Testis (tissue), 3 donors: ENCODE data around the gene TPPP. TPM values are rescaled to one million over a fixed set of nuclear protein-coding genes. Genes with fewer than 3 reads are reported as not detected.

ENCODE experiments used
- DNase-seq: peaks from one replicate; pipeline ENCODE4 v3.0.0-alpha.2; 2019
- H3K27ac ChIP-seq, 2 donors: fragments of 200-600 bp; sonication (generic); one replicate each; pipeline ENCODE4 v1.5.1; 2019
- H3K27me3 ChIP-seq: fragments of 200-600 bp; sonication (generic); one replicate; pipeline ENCODE4 v1.5.1; 2019
- H3K36me3 ChIP-seq: fragments of 200-600 bp; sonication (generic); one replicate; pipeline ENCODE4 v1.5.1; 2017; ENCODE audit warnings: low read depth; ENCODE audit errors: missing control alignments
- H3K4me1 ChIP-seq: fragments of 200-600 bp; sonication (generic); one replicate; pipeline ENCODE4 v1.5.1; 2019
- H3K4me3 ChIP-seq, 2 donors: fragments of 200-600 bp; sonication (generic); one replicate each; pipeline ENCODE4 v1.5.1; 2017 to 2019
- H3K9me3 ChIP-seq: fragments of 200-600 bp; sonication (generic); one replicate; pipeline ENCODE4 v1.5.1; 2017
- CTCF ChIP-seq, 3 experiments: fragments of 450-650 bp in 2 of 3; fragments of 200-600 bp in 1 of 3; sonication (generic) in 1 of 3; IDR thresholded peaks; one replicate each; pipeline ENCODE4 v1.5.1; 2016 to 2019; ENCODE audit warnings: antibody characterized with exemption in 3 of 3, mild to moderate bottlenecking in 2 of 3, moderate library complexity in 1 of 3
- POLR2A ChIP-seq: fragments of 450-650 bp; IDR thresholded peaks from one replicate; pipeline ENCODE4 v1.6.1; 2017; ENCODE audit warnings: antibody characterized with exemption, mild to moderate bottlenecking, moderate library complexity
- WGBS, 2 donors: methylation state at CpG; one replicate each; pipeline ENCODE4 v1.1.5; 2018; 5-methylcytosine and 5-hydroxymethylcytosine counted together
- intact Hi-C: fragments of 100-400 bp; cut with DNase I; formaldehyde crosslinking; loops from one replicate; pipeline ENCODE4 v1.15.1; 2023; ENCODE audit warnings: low total_unique reads
- polyA plus RNA-seq: library from polyadenylated mRNA; stranded (reverse); fragments of 350-450 nt; fragmentation: Illumina TruSeq; extraction: RNeasy Lipid Tissue Mini Kit (QIAGEN cat#74804); gene quantifications from one replicate; pipeline ENCODE4 v1.2.3, GENCODE V29; 2014; ENCODE audit warnings: low read depth, low replicate concordance; ENCODE audit not compliant: insufficient read depth
- total RNA-seq, 2 donors: library from RNA; depleted of rRNA; stranded (reverse); fragments of >200 nt; gene quantifications; one replicate each; pipeline ENCODE4 v1.2.3, GENCODE V29; 2016

Gene TPPP
- total and polyA plus RNA-seq, 3 donors from 2014 or later = 2.9 to 5.7 (median 3.8) TPM

- 86 to 97% methylated on average over 12 to 13 of the region's 13 CpGs for WGBS, 2 donors
- no peak overlapping the region for H3K27ac ChIP-seq
- H3K4me1 ChIP-seq = peaks cover 2% of the 10 kb centered on the region
- no peaks in the 10 kb centered on the region for H3K27me3 ChIP-seq
- intact Hi-C loops = no loop called here
- no peak for TF ChIP-seq POLR2A
- no peak for TF ChIP-seq CTCF (IDR thresholded peaks at IDR 0.05)
- no peak for DNase-seq
- no peak overlapping the region for H3K4me3 ChIP-seq
- no peaks in the 10 kb centered on the region for H3K9me3 ChIP-seq
- no peaks in the 10 kb centered on the region for H3K36me3 ChIP-seq
Measured at GRCh38 chr5:644509-644908, 48.6 kb downstream of the TPPP start.

GRCh38 chr5:643811-644271 is 49.3 kb downstream of the TPPP start:
- WGBS, 2 donors = 84 to 90% methylated on average over 5 to 11 of the region's 11 CpGs
- TF ChIP-seq CTCF (IDR thresholded peaks at IDR 0.05) (no peak), POLR2A (no peak)
- no peak for DNase-seq
- Histone ChIP-seq H3K27ac (no peak overlapping the region), H3K4me3 (no peak overlapping the region), H3K4me1 (peaks cover 2% of the 10 kb centered on the region), H3K27me3 (no peaks in the 10 kb centered on the region), H3K36me3 (no peaks in the 10 kb centered on the region), H3K9me3 (no peaks in the 10 kb centered on the region)
- intact Hi-C loops = no loop called here

- TF ChIP-seq POLR2A = no peak
- TF ChIP-seq CTCF (IDR thresholded peaks at IDR 0.05) = no peak
- H3K27ac ChIP-seq = no peak overlapping the region
- H3K27me3 ChIP-seq = no peaks in the 10 kb centered on the region
- no peaks in the 10 kb centered on the region for H3K36me3 ChIP-seq
- no peaks in the 10 kb centered on the region for H3K9me3 ChIP-seq
- H3K4me1 ChIP-seq = peaks cover 2% of the 10 kb centered on the region
- intact Hi-C loops = no loop called here
- WGBS, 2 donors = 94% methylated on average over 15 to 21 of the region's 21 CpGs
- DNase-seq = no peak
- H3K4me3 ChIP-seq = no peak overlapping the region
Measured at GRCh38 chr5:643351-643801, 49.8 kb downstream of the TPPP start.

GRCh38 chr5:642481-642880 is 50.7 kb downstream of the TPPP start:
- Histone ChIP-seq H3K27ac (no peak overlapping the region), H3K4me1 (peaks cover 2% of the 10 kb centered on the region), H3K9me3 (no peaks in the 10 kb centered on the region), H3K4me3 (no peak overlapping the region), H3K36me3 (no peaks in the 10 kb centered on the region), H3K27me3 (no peaks in the 10 kb centered on the region)
- intact Hi-C loops = no loop called here
- WGBS, 2 donors = 97% methylated on average over 14 of the region's 14 CpGs; no CpG with 5 or more reads in 1 of the 2 donors
- TF ChIP-seq CTCF (IDR thresholded peaks at IDR 0.05) = no peak
- DNase-seq = no peak

- H3K4me1 ChIP-seq = no peaks in the 10 kb centered on the region
- intact Hi-C loops = no loop called here
- DNase-seq = no peak
- no peaks in the 10 kb centered on the region for H3K9me3 ChIP-seq
- H3K36me3 ChIP-seq = no peaks in the 10 kb centered on the region
- H3K27me3 ChIP-seq = no peaks in the 10 kb centered on the region
- no peak overlapping the region for H3K4me3 ChIP-seq
- WGBS, 2 donors = 87 to 89% methylated on average over 14 of the region's 14 CpGs
- TF ChIP-seq POLR2A (no peak), CTCF (IDR thresholded peaks at IDR 0.05) (no peak)
- no peak overlapping the region for H3K27ac ChIP-seq
Measured at GRCh38 chr5:641331-641765, 51.8 kb downstream of the TPPP start.
